Neural crest cell (in vitro differentiated cells): ENCODE data around the gene SCCPDH. TPM values are rescaled to one million over a fixed set of nuclear protein-coding genes. Genes with fewer than 3 reads are reported as not detected.

Source experiments
- DNase-seq: peaks from one replicate; pipeline ENCODE4 v3.0.0; 2021; ENCODE audit warnings: low read depth, mixed read lengths, low spot score
- H3K27ac Mint-ChIP-seq: one replicate; pipeline ENCODE4 v1.8.0; 2021; ENCODE audit warnings: mild to moderate bottlenecking, mixed read lengths; ENCODE audit not compliant: unreplicated experiment
- H3K27me3 Mint-ChIP-seq: 2 replicates; pipeline ENCODE4 v1.8.0; 2021; ENCODE audit warnings: low read depth, mild to moderate bottlenecking, mixed read lengths
- H3K36me3 Mint-ChIP-seq: 2 replicates; pipeline ENCODE4 v1.8.0; 2021; ENCODE audit warnings: low read depth, mild to moderate bottlenecking, mixed read lengths
- H3K4me1 Mint-ChIP-seq: 2 replicates; pipeline ENCODE4 v1.8.0; 2021; ENCODE audit warnings: mixed read lengths
- H3K4me3 Mint-ChIP-seq: one replicate; pipeline ENCODE4 v1.8.0; 2021; ENCODE audit warnings: mild to moderate bottlenecking, mixed read lengths
- H3K9me3 Mint-ChIP-seq: 2 replicates; pipeline ENCODE4 v1.8.0; 2021; ENCODE audit warnings: mixed read lengths
- total RNA-seq: library from RNA; stranded (reverse); gene quantifications from 2 replicates; pipeline ENCODE4 v1.2.1, GENCODE V29; 2021
- TF ChIP-seq, protein P1 (sequence below): fragments of 200-600 bp; sonication (generic); conservative IDR thresholded peaks from 2 replicates; pipeline ENCODE4 v1.5.0; 2021; ENCODE audit warnings: antibody characterized with exemption, mild to moderate bottlenecking

The SCCPDH gene
- total RNA-seq, 1 donor from 2014 or later, result 53.1 TPM

DNA sequence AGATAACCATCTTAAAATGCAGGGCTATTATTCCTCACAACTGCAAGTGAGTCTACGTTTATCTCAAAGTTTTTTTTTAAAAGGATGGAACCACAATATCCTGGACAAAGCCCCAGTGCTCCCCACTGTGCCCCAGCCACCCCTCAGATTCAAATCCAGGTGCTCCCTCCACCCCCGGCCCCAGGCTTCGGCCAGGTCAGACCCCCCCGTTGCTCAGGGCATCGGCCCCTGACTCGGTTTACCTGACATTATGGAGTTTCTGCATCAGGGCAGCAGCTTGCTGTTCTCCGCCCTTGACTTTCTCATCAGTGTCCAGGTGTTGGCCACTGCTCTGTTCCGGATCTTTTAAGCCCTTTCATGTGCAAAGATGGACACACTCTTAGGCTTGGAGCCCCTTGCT, 72.9 kb downstream of the SCCPDH start:
- Mint-ChIP-seq H3K4me1 (peaks cover 31% of the 10 kb centered on the region), H3K27me3 (no peaks in the 10 kb centered on the region), H3K36me3 (no peaks in the 10 kb centered on the region), H3K27ac (no peak overlapping the region), H3K4me3 (no peak overlapping the region), H3K9me3 (no peaks in the 10 kb centered on the region)
- TF ChIP-seq, protein P1, sequence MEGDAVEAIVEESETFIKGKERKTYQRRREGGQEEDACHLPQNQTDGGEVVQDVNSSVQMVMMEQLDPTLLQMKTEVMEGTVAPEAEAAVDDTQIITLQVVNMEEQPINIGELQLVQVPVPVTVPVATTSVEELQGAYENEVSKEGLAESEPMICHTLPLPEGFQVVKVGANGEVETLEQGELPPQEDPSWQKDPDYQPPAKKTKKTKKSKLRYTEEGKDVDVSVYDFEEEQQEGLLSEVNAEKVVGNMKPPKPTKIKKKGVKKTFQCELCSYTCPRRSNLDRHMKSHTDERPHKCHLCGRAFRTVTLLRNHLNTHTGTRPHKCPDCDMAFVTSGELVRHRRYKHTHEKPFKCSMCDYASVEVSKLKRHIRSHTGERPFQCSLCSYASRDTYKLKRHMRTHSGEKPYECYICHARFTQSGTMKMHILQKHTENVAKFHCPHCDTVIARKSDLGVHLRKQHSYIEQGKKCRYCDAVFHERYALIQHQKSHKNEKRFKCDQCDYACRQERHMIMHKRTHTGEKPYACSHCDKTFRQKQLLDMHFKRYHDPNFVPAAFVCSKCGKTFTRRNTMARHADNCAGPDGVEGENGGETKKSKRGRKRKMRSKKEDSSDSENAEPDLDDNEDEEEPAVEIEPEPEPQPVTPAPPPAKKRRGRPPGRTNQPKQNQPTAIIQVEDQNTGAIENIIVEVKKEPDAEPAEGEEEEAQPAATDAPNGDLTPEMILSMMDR, result no peak
- no peak for DNase-seq

DNA sequence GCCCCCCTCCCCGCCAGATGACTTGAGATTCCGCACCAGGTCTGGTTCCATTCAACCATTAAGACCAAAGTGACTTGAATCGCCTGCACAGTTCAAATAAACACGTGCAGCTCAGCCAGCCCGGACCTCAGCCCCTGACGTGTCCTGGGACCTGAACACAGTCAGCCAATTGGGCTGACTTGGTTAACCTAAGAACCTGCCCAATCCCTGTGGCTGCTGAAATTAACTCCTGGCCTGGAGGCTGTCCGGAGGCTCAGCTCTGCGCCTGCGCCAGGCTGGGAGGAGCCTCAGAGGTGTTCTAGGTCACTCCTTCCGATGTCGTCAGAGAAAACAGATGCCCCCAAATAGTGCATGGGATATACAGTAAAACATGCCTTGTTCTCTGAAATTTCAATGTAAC, 73.4 kb downstream of the SCCPDH start:
- Mint-ChIP-seq H3K9me3 (no peaks in the 10 kb centered on the region), H3K36me3 (no peaks in the 10 kb centered on the region), H3K4me1 (peaks cover 28% of the 10 kb centered on the region), H3K27ac (no peak overlapping the region), H3K27me3 (no peaks in the 10 kb centered on the region), H3K4me3 (no peak overlapping the region)
- no peak for DNase-seq
- TF ChIP-seq, protein P1, result no peak

DNA sequence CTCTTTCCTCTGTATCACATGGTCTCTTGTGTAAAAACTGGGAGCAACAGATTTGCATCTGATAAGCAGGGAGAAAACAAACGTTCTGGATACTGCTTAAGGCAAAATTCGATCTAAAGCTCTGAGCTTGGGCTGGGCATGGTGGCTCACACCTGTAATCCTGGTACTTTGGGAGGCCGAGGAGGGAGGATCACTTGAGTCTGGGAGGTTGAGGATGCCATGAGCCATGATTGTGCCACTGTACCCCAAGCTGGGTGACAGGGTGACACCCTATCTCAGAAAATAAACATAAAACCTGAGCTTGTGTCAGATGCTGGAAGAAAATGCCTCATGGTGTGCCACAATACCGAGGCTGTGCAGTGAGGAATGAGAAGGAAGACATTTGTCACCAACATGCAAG, 73.9 kb downstream of the SCCPDH start:
- TF ChIP-seq, protein P1, result no peak
- H3K27me3 Mint-ChIP-seq, result no peaks in the 10 kb centered on the region
- H3K4me3 Mint-ChIP-seq, result no peak overlapping the region
- H3K27ac Mint-ChIP-seq, result no peak overlapping the region
- no peak for DNase-seq
- no peaks in the 10 kb centered on the region for H3K9me3 Mint-ChIP-seq
- H3K4me1 Mint-ChIP-seq, result peaks cover 24% of the 10 kb centered on the region
- H3K36me3 Mint-ChIP-seq, result no peaks in the 10 kb centered on the region

DNA sequence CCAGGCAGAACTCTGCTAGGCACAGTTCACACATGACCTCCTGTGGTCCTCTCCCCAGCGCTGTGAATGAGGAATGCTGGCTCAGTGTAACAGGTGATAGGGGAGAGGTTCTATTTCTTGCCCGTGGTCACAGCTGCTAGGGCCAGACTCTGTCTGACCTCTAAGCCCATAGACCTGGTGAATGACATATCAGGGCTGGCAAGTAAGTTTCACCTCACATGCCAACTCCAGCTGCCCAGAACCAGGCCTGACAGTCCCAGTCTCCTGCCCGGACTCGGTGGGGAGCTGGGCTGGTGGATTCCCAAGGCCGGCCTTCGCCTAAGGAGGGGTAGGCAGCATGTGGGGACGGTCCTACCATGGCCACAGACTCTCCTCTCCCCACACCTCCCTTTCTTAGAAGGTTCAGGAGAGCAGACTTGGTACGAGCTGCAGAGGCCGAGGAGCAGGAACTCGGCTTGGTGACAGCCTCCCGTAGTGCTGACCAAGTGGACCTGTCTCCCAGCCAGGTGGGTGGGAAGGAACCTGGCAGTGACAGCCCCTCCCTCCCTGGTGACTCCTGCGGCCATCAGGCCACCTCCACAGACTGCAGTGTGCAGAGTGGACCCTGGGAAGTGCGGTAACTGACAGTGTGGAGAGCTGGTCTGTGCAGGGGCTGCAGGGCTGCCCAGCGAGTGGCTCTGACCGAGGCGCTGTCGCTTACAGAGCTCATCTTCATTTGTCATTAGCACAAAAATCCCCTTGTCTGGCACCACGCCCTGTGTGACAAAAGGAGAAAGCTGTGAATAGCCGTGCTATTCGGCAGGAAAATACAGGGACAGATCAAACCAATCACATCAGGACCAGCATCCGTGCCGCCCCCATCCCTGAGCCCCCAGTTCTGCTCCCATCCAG, 74.6 kb downstream of the SCCPDH start:
- Mint-ChIP-seq H3K36me3 (no peaks in the 10 kb centered on the region), H3K9me3 (no peaks in the 10 kb centered on the region), H3K4me1 (peaks cover 18% of the 10 kb centered on the region), H3K4me3 (no peak overlapping the region), H3K27me3 (no peaks in the 10 kb centered on the region), H3K27ac (no peak overlapping the region)
- TF ChIP-seq, protein P1, result no peak
- no peak for DNase-seq

GRCh38 chr1:246800356-246800755, 76.1 kb downstream of the SCCPDH start:
- Mint-ChIP-seq H3K27me3 (no peaks in the 10 kb centered on the region), H3K9me3 (no peaks in the 10 kb centered on the region), H3K4me1 (peaks cover 9% of the 10 kb centered on the region), H3K4me3 (no peak overlapping the region), H3K27ac (no peak overlapping the region), H3K36me3 (no peaks in the 10 kb centered on the region)
- no peak for DNase-seq
- TF ChIP-seq, protein P1, result no peak
